ENCODE results near the gene PLCXD1. TPM values are rescaled to one million over a fixed set of nuclear protein-coding genes. Genes with fewer than 3 reads are reported as not detected.

Gene PLCXD1
- total RNA-seq, 1 experiment from 2014 or later, result 49.4 TPM

DNA sequence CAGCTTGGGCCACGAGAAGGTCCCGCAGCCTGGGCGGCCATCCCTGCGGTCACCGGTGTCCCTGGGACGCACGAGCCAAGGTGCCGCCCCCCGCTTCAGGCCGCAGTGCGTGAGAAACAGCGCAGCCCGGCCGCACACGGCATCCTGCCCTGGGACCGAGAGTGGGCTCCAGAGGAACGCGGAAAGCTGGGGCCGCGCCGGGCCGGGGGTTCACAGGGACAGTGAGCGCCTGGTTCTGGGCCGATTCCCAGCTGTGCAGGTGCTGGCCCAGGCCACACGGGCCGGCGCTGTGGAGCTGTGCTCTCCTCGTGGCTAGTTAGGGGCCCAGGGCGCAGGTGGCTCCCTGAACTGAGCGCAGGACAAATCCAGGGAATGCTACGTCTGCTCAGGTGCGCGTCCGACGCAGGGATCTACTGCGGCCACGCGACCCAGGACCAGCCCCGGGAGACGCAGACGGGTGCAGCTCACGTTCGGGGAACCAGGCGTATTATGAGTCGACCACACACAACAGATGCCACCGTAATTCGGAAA, 63.3 kb downstream of the PLCXD1 start:
- no peak for DNase-seq

DNA sequence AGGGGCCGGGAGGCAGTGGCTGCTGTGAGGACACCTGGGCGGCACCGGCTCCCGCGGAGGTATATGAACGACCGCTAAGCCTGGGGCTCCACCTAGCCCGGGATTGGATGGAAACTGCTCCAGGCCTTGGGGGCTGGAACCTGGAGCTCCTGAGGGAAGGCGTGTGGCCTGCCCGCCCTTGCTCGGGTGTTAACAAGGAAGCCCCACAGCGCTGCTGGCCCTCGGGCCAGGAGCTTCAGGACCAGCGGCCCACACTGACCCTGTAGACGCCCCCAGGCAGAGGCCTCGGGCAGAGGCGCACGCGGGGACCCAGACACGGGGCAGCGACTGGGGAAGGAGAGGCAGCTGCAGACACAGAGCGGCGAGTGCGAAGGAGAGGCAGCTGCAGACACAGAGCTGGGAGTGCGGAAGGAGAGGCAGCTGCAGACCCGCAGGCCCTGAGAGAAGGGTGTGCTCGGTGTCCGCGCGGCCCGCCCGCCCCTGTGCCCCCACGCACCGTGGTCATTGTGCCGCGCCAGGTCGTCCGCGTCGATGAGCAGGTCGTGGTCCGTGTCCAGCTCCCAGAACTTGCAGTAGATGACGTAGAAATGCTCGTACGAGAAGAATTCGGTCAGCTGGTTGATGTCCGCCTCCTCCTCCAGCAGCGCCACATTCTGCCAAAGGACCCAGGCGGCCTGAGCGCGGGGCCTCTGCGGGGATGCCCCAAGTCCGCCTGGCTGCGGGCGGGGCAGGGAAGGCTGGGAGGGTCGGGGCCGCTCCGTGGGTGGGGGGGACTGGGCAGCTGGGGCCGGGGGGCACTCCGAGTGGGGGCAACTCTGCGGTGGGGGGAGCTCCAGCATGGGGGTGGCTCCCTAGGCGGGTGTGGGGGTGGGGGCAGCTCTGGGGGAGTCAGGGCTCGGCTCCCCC, 64.1 kb downstream of the PLCXD1 start:
- Histone ChIP-seq H2AFZ (ENCODE audit: low read length) (no peak overlapping the region), H3K9ac (ENCODE audit: low read length) (no peak overlapping the region), H4K20me1 (ENCODE audit: insufficient read depth, low read depth, low read length) (no peaks in the 10 kb centered on the region), H3K9me2 (replicated peaks; ENCODE audit: insufficient read depth, low read length) (no peaks in the 10 kb centered on the region), H3K27ac (ENCODE audit: low read length) (no peak overlapping the region), H3K4me1 (ENCODE audit: low read length) (no peaks in the 10 kb centered on the region), H3K36me3 (ENCODE audit: insufficient read depth, low read length) (peaks cover 23% of the 10 kb centered on the region), H3K27me3 (ENCODE audit: low read length) (no peaks in the 10 kb centered on the region), H3K4me2 (ENCODE audit: low read depth, low read length, poor library complexity, severe bottlenecking) (no peak overlapping the region), H3K4me3 (ENCODE audit: low read length) (no peak overlapping the region), H3K9me3 (ENCODE audit: low read length) (no peaks in the 10 kb centered on the region; the same call in 1 of the 2 replicates), H3K79me2 (ENCODE audit: low read length) (peaks cover 22% of the 10 kb centered on the region)
- no peak for DNase-seq

More for the DNA sequence above, 63.3 kb downstream of the PLCXD1 start:
- Histone ChIP-seq H2AFZ (ENCODE audit: low read length) (no peak overlapping the region), H3K27ac (ENCODE audit: low read length) (no peak overlapping the region), H3K9ac (ENCODE audit: low read length) (no peak overlapping the region), H3K4me2 (ENCODE audit: low read depth, low read length, poor library complexity, severe bottlenecking) (no peak overlapping the region), H3K27me3 (ENCODE audit: low read length) (no peaks in the 10 kb centered on the region), H3K79me2 (ENCODE audit: low read length) (peaks cover 13% of the 10 kb centered on the region), H3K9me3 (ENCODE audit: low read length) (no peaks in the 10 kb centered on the region; the same call in 1 of the 2 replicates), H3K9me2 (replicated peaks; ENCODE audit: insufficient read depth, low read length) (no peaks in the 10 kb centered on the region), H3K36me3 (ENCODE audit: insufficient read depth, low read length) (peaks cover 23% of the 10 kb centered on the region), H3K4me3 (ENCODE audit: low read length) (no peak overlapping the region), H3K4me1 (ENCODE audit: low read length) (no peaks in the 10 kb centered on the region), H4K20me1 (ENCODE audit: insufficient read depth, low read depth, low read length) (no peaks in the 10 kb centered on the region)

GRCh38 chrX:346034-346813, 65.0 kb downstream of the PLCXD1 start:
- no peak overlapping the region for H2AFZ ChIP-seq (ENCODE audit: low read length)
- H3K27ac ChIP-seq (ENCODE audit: low read length), result no peak overlapping the region
- no peak overlapping the region for H3K4me3 ChIP-seq (ENCODE audit: low read length)
- no peaks in the 10 kb centered on the region for H4K20me1 ChIP-seq (ENCODE audit: insufficient read depth, low read depth, low read length)
- no peaks in the 10 kb centered on the region for H3K4me1 ChIP-seq (ENCODE audit: low read length)
- H3K4me2 ChIP-seq (ENCODE audit: low read depth, low read length, poor library complexity, severe bottlenecking), result no peak overlapping the region
- H3K9ac ChIP-seq (ENCODE audit: low read length), result no peak overlapping the region
- no peaks in the 10 kb centered on the region; the same call in 1 of the 2 replicates for H3K9me3 ChIP-seq (ENCODE audit: low read length)
- H3K36me3 ChIP-seq (ENCODE audit: insufficient read depth, low read length), result peaks cover 25% of the 10 kb centered on the region
- no peak for DNase-seq
- peaks cover 22% of the 10 kb centered on the region for H3K79me2 ChIP-seq (ENCODE audit: low read length)
- H3K9me2 ChIP-seq (replicated peaks; ENCODE audit: insufficient read depth, low read length), result no peaks in the 10 kb centered on the region
- no peaks in the 10 kb centered on the region for H3K27me3 ChIP-seq (ENCODE audit: low read length)

GRCh38 chrX:347351-348117, 66.4 kb downstream of the PLCXD1 start:
- no peak overlapping the region for H2AFZ ChIP-seq (ENCODE audit: low read length)
- H3K36me3 ChIP-seq (ENCODE audit: insufficient read depth, low read length), result peaks cover 25% of the 10 kb centered on the region
- H3K27ac ChIP-seq (ENCODE audit: low read length), result no peak overlapping the region
- peaks cover 30% of the 10 kb centered on the region for H3K79me2 ChIP-seq (ENCODE audit: low read length)
- H3K9me3 ChIP-seq (ENCODE audit: low read length), result no peaks in the 10 kb centered on the region; the same call in 1 of the 2 replicates
- no peaks in the 10 kb centered on the region for H3K4me1 ChIP-seq (ENCODE audit: low read length)
- no peak overlapping the region for H3K4me2 ChIP-seq (ENCODE audit: low read depth, low read length, poor library complexity, severe bottlenecking)
- no peaks in the 10 kb centered on the region for H3K27me3 ChIP-seq (ENCODE audit: low read length)
- H3K9me2 ChIP-seq (replicated peaks; ENCODE audit: insufficient read depth, low read length), result no peaks in the 10 kb centered on the region
- no peak for DNase-seq
- no peaks in the 10 kb centered on the region for H4K20me1 ChIP-seq (ENCODE audit: insufficient read depth, low read depth, low read length)
- no peak overlapping the region for H3K4me3 ChIP-seq (ENCODE audit: low read length)
- H3K9ac ChIP-seq (ENCODE audit: low read length), result no peak overlapping the region

DNA sequence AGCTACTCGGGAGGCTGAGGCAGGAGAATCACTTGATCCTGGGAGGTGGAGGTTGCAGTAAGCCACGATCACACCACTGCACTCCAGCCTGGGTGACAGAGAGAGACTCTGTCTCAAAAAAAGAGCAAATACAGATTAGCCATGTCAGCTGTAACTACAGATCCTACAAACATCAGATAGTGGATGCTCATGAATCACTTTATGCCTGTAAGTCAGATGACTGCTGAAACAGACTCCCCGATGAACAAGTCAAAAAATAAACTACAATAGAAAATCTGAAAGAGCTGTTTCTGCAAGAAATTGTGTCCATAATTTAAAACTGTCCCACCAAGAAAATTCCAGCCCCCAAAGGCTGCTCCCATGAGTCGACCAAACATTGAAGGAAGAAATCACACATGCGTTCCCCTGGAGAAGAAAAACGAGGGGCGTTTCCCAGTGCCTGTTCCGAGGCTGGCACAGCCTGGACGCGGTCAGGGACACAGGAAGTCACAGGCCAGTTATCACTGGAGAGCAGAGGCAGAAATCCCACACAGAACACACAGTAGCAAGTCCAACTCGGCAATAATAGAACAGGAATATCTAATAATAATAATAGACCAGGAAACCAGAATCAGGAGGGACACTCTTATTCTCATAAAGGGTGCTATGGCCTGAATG, 67.4 kb downstream of the PLCXD1 start:
- Histone ChIP-seq H3K9me2 (replicated peaks; ENCODE audit: insufficient read depth, low read length) (no peaks in the 10 kb centered on the region), H3K4me2 (ENCODE audit: low read depth, low read length, poor library complexity, severe bottlenecking) (no peak overlapping the region), H3K9me3 (ENCODE audit: low read length) (no peaks in the 10 kb centered on the region; the same call in 1 of the 2 replicates), H3K79me2 (ENCODE audit: low read length) (peaks cover 38% of the 10 kb centered on the region), H4K20me1 (ENCODE audit: insufficient read depth, low read depth, low read length) (no peaks in the 10 kb centered on the region), H3K9ac (ENCODE audit: low read length) (no peak overlapping the region), H2AFZ (ENCODE audit: low read length) (no peak overlapping the region), H3K4me1 (ENCODE audit: low read length) (no peaks in the 10 kb centered on the region), H3K27ac (ENCODE audit: low read length) (no peak overlapping the region), H3K27me3 (ENCODE audit: low read length) (no peaks in the 10 kb centered on the region), H3K4me3 (ENCODE audit: low read length) (no peak overlapping the region), H3K36me3 (ENCODE audit: insufficient read depth, low read length) (peaks cover 25% of the 10 kb centered on the region)
- DNase-seq, result no peak

DNA sequence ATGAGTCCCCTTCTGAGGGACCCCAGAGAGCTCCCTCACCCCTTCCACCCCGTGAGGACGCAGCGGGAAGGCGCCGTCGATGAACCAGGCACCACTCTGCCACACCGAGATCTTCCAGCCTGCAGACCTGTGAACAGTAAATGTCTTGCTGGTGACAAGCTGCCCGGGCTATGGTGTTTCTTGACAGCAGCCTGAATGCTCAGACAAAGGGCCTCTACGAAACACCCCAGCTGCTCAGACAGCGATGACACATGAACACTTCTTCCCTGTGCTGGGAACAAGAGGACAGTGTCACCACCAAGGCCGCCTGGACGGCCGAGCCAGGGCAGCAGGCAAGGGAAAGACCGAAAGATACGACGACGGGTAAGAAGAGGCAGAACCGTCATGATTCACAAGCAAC, 68.0 kb downstream of the PLCXD1 start:
- H3K4me1 ChIP-seq (ENCODE audit: low read length), result no peaks in the 10 kb centered on the region
- no peak overlapping the region for H3K27ac ChIP-seq (ENCODE audit: low read length)
- no peaks in the 10 kb centered on the region for H4K20me1 ChIP-seq (ENCODE audit: insufficient read depth, low read depth, low read length)
- no peak overlapping the region for H3K9ac ChIP-seq (ENCODE audit: low read length)
- H3K79me2 ChIP-seq (ENCODE audit: low read length), result peaks cover 44% of the 10 kb centered on the region
- no peak overlapping the region for H3K4me2 ChIP-seq (ENCODE audit: low read depth, low read length, poor library complexity, severe bottlenecking)
- no peak overlapping the region for H2AFZ ChIP-seq (ENCODE audit: low read length)
- DNase-seq, result no peak
- H3K4me3 ChIP-seq (ENCODE audit: low read length), result no peak overlapping the region
- H3K27me3 ChIP-seq (ENCODE audit: low read length), result no peaks in the 10 kb centered on the region
- H3K36me3 ChIP-seq (ENCODE audit: insufficient read depth, low read length), result peaks cover 25% of the 10 kb centered on the region
- no peaks in the 10 kb centered on the region; the same call in 1 of the 2 replicates for H3K9me3 ChIP-seq (ENCODE audit: low read length)
- no peaks in the 10 kb centered on the region for H3K9me2 ChIP-seq (replicated peaks; ENCODE audit: insufficient read depth, low read length)

DNA sequence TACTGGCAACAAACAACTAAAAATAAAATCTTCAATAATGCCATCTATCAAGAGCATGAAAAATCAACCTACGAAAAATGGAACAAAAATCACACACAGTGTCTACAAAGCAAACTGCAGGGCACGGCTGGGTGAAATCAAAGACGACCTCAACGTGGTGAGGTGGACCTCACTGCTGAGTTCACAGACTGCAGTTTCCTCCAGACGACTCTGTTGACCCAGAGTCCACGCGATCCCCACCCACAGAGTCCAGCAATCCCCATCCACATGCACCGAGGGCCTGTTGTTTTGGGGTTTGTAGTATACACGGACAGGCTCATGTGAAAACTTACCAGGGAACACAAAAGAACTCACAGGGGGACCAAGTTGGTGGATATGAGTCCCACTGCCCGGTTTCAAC, 68.5 kb downstream of the PLCXD1 start:
- Histone ChIP-seq H3K9me2 (replicated peaks; ENCODE audit: insufficient read depth, low read length) (no peaks in the 10 kb centered on the region), H2AFZ (ENCODE audit: low read length) (no peak overlapping the region), H3K9me3 (ENCODE audit: low read length) (no peaks in the 10 kb centered on the region; the same call in 1 of the 2 replicates), H3K4me2 (ENCODE audit: low read depth, low read length, poor library complexity, severe bottlenecking) (no peak overlapping the region), H3K9ac (ENCODE audit: low read length) (no peak overlapping the region), H3K36me3 (ENCODE audit: insufficient read depth, low read length) (peaks cover 22% of the 10 kb centered on the region), H3K27me3 (ENCODE audit: low read length) (no peaks in the 10 kb centered on the region), H3K27ac (ENCODE audit: low read length) (no peak overlapping the region), H3K4me1 (ENCODE audit: low read length) (no peaks in the 10 kb centered on the region), H3K4me3 (ENCODE audit: low read length) (no peak overlapping the region), H3K79me2 (ENCODE audit: low read length) (peaks cover 49% of the 10 kb centered on the region), H4K20me1 (ENCODE audit: insufficient read depth, low read depth, low read length) (no peaks in the 10 kb centered on the region)
- DNase-seq, result no peak

Data from Karpas-422 (cell line).